ENCODE measurements around the gene TEX35.

DNA sequence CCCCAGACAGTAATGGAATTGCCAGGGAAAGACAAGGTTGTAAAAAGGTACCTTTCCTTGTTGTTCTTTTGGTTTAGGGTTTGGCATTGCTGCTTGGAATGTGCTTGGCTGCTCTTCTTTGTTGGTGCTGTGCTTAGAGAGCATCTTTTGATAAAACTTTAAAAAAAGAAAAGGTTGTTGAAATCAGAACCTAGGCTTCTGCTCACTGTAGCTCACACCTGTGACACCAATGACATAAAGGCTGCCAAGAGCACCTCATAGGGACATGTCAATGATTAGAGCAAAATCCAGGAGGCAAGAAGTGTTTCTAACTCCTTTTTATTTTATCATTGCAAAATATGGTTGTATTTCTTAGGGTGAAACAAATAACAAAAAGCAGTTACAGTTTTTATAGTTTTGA lies 45.1 kb upstream of the TEX35 start:
- no peak for TF ChIP-seq FOXK2 (IDR thresholded peaks at IDR 0.05)
- no peak for TF ChIP-seq BHLHE40 (IDR thresholded peaks at IDR 0.05; ENCODE audit: borderline replicate concordance)
- no peak for TF ChIP-seq SUZ12 (IDR thresholded peaks at IDR 0.05)
- TF ChIP-seq FOXA1 (IDR thresholded peaks at IDR 0.05) = no peak
- no peak for TF ChIP-seq SP1 (IDR thresholded peaks at IDR 0.05)
